ENCODE data around the gene SASH1.

SASH1 gene

GRCh38 chr6:148593813-148594170 is 251.2 kb downstream of the SASH1 start:
- no peak for DNase-seq (ENCODE audit: low read depth)
- H3K4me3 ChIP-seq (ENCODE audit: low read length): no peak overlapping the region
- TF ChIP-seq CTCF (IDR thresholded peaks at IDR 0.05; ENCODE audit: insufficient read depth, low read depth, low read length, missing control alignments): no peak

GRCh38 chr6:148595550-148595949 is 252.9 kb downstream of the SASH1 start:
- no peak for TF ChIP-seq CTCF (IDR thresholded peaks at IDR 0.05; ENCODE audit: insufficient read depth, low read depth, low read length, missing control alignments)
- DNase-seq (ENCODE audit: low read depth): no peak
- no peak overlapping the region for H3K4me3 ChIP-seq (ENCODE audit: low read length)

- H3K4me3 ChIP-seq (ENCODE audit: low read length): no peak overlapping the region
- no peak for TF ChIP-seq CTCF (IDR thresholded peaks at IDR 0.05; ENCODE audit: insufficient read depth, low read depth, low read length, missing control alignments)
- no peak for DNase-seq (ENCODE audit: low read depth)
Measured at GRCh38 chr6:148596891-148597455, 254.3 kb downstream of the SASH1 start.

- no peak for TF ChIP-seq CTCF (IDR thresholded peaks at IDR 0.05; ENCODE audit: insufficient read depth, low read depth, low read length, missing control alignments)
- no peak for DNase-seq (ENCODE audit: low read depth)
- no peak overlapping the region for H3K4me3 ChIP-seq (ENCODE audit: low read length)
Measured at GRCh38 chr6:148598724-148599123, 256.1 kb downstream of the SASH1 start.

- no peak for DNase-seq (ENCODE audit: low read depth)
- H3K4me3 ChIP-seq (ENCODE audit: low read length): no peak overlapping the region
- TF ChIP-seq CTCF (IDR thresholded peaks at IDR 0.05; ENCODE audit: insufficient read depth, low read depth, low read length, missing control alignments): no peak
Measured at GRCh38 chr6:148599967-148600426, 257.4 kb downstream of the SASH1 start.
